SK-N-SH (cell line): ENCODE data around the gene GRIA1. TPM values are rescaled to one million over a fixed set of nuclear protein-coding genes. Genes with fewer than 3 reads are reported as not detected.
A peak's percentile ranks its signal among the peaks of the same experiment; 100 is the strongest.

Experiments used
- CTCF ChIA-PET: fragments of 300-600, 350-600 bp; formaldehyde crosslinking; extraction: SDS; loops from one replicate; lab custom pipeline; 2021; lab: Yijun Ruan, JAX
- POLR2A ChIA-PET: fragments of 350-600 bp; sonication (Branson Sonifier 250); formaldehyde crosslinking; extraction: SDS; loops from one replicate; lab custom pipeline; 2020; ENCODE audit warnings: antibody characterized with exemption, inconsistent platforms; lab: Yijun Ruan, JAX
- DNase-seq: peaks from one replicate; pipeline ENCODE4 v3.0.0; 2012
- H2AFZ ChIP-seq: fragments of 200-600 bp; sonication (generic); 2 replicates; pipeline ENCODE4 v1.8.1; 2016; ENCODE audit warnings: antibody characterized with exemption, mild to moderate bottlenecking, low read depth
- H3F3A ChIP-seq: fragments of 200-600 bp; sonication (generic); replicated peaks from 2 replicates; pipeline ENCODE3; 2016; ENCODE audit warnings: antibody characterized with exemption, mild to moderate bottlenecking; ENCODE audit not compliant: insufficient read depth
- H3K27ac ChIP-seq, 2 experiments: fragments of 200-500 bp in 1 of 2; fragments of 200-600 bp in 1 of 2; sonication (Bioruptor generic) in 1 of 2; sonication (generic), shearing (Covaris generic) in 1 of 2; 2 replicates each; pipeline versions ENCODE4 v1.5.1 to v1.6.1; 2014 to 2016; ENCODE audit warnings: low read depth in 2 of 2, inconsistent platforms in 1 of 2, low read length in 1 of 2, mild to moderate bottlenecking in 1 of 2, mixed read lengths in 1 of 2
- H3K27me3 ChIP-seq: fragments of 200-600 bp; sonication (generic), shearing (Covaris generic); 2 replicates; pipeline ENCODE4 v1.6.1; 2016; ENCODE audit warnings: mixed run types; ENCODE audit not compliant: insufficient read depth
- H3K36me3 ChIP-seq, 2 experiments: fragments of 200-500 bp in 1 of 2; fragments of 200-600 bp in 1 of 2; sonication (Bioruptor generic) in 1 of 2; sonication (generic) in 1 of 2; replicated peaks in 1 of 2; 2 replicates each; pipeline versions ENCODE3 to v1.5.1; 2014 to 2016; ENCODE audit warnings: low read length in 1 of 2, mild to moderate bottlenecking in 1 of 2; ENCODE audit not compliant: insufficient read depth in 2 of 2, control insufficient read depth in 1 of 2
- H3K4me1 ChIP-seq, 2 experiments: fragments of 200-500 bp in 1 of 2; fragments of 200-600 bp in 1 of 2; sonication (Bioruptor generic) in 1 of 2; sonication (generic), shearing (Covaris generic) in 1 of 2; 2 replicates each; pipeline versions ENCODE4 v1.5.1 to v1.6.1; 2014 to 2016; ENCODE audit warnings: low read depth in 1 of 2, low read length in 1 of 2, mixed run types in 1 of 2; ENCODE audit not compliant: insufficient read depth in 2 of 2, control insufficient read depth in 1 of 2
- H3K4me2 ChIP-seq: fragments of 200-600 bp; sonication (generic), shearing (Covaris generic); 2 replicates; pipeline ENCODE4 v1.6.1; 2017; ENCODE audit warnings: mixed run types
- H3K4me3 ChIP-seq, 2 experiments: fragments of 200-500 bp in 1 of 2; fragments of 200-600 bp in 1 of 2; sonication (Bioruptor generic) in 1 of 2; sonication (generic), shearing (Covaris generic) in 1 of 2; 2 replicates each; pipeline versions ENCODE4 v1.5.1 to v1.8.1; 2014 to 2016; ENCODE audit warnings: low read depth in 2 of 2, inconsistent platforms in 1 of 2, low read length in 1 of 2, mild to moderate bottlenecking in 1 of 2, mixed read lengths in 1 of 2, moderate library complexity in 1 of 2
- H3K79me2 ChIP-seq: fragments of 200-600 bp; sonication (generic); 2 replicates; pipeline ENCODE4 v1.8.1; 2017; ENCODE audit warnings: mild to moderate bottlenecking; ENCODE audit not compliant: insufficient read depth
- H3K9ac ChIP-seq: fragments of 200-600 bp; sonication (generic); 2 replicates; pipeline ENCODE4 v1.6.1; 2017; ENCODE audit warnings: mixed run types
- H3K9me2 ChIP-seq: fragments of 200-600 bp; sonication (generic); 2 replicates; pipeline ENCODE4 v1.6.1; 2017; ENCODE audit warnings: mixed run types
- H3K9me3 ChIP-seq: fragments of 200-600 bp; sonication (generic); 2 replicates; pipeline ENCODE4 v1.6.1; 2017; ENCODE audit warnings: mixed run types, mild to moderate bottlenecking, moderate library complexity
- H4K20me1 ChIP-seq: fragments of 200-600 bp; sonication (generic); 2 replicates; pipeline ENCODE4 v1.6.1; 2017; ENCODE audit warnings: mild to moderate bottlenecking, mixed run types; ENCODE audit not compliant: insufficient read depth
- ELF1 ChIP-seq: IDR thresholded peaks from 2 replicates; pipeline ENCODE4 v1.4.0; 2012
- EZH2phosphoT487 ChIP-seq: fragments of 200-600 bp; sonication (generic); IDR thresholded peaks from 2 replicates; pipeline ENCODE4 v1.6.1; 2017; ENCODE audit warnings: low read depth, mixed run types, mild to moderate bottlenecking, antibody characterized with exemption, moderate library complexity, borderline replicate concordance
- FOXM1 ChIP-seq: IDR thresholded peaks from 2 replicates; pipeline ENCODE4 v1.4.0; 2012; ENCODE audit warnings: low read depth, mild to moderate bottlenecking
- GABPA ChIP-seq: IDR thresholded peaks from 2 replicates; pipeline ENCODE4 v1.4.0; 2012; ENCODE audit warnings: low read depth, mild to moderate bottlenecking
- JUND ChIP-seq: IDR thresholded peaks from 2 replicates; pipeline ENCODE4 v1.4.0; 2012
- MAX ChIP-seq: IDR thresholded peaks from 2 replicates; pipeline ENCODE4 v1.4.0; 2012; ENCODE audit warnings: low read depth
- MEF2A ChIP-seq: IDR thresholded peaks from 2 replicates; pipeline ENCODE4 v1.4.0; 2012; ENCODE audit warnings: low read depth, borderline replicate concordance
- PBX3 ChIP-seq: IDR thresholded peaks from 2 replicates; pipeline ENCODE4; 2012
- RAD21 ChIP-seq: IDR thresholded peaks from 2 replicates; pipeline ENCODE4 v1.6.1; 2012; ENCODE audit warnings: mild to moderate bottlenecking, low read length
- REST ChIP-seq: IDR thresholded peaks from 2 replicates; pipeline ENCODE4 v1.6.1; 2012; ENCODE audit warnings: mild to moderate bottlenecking, low read depth, low read length, moderate library complexity
- RXRA ChIP-seq: IDR thresholded peaks from 2 replicates; pipeline ENCODE4 v1.4.0; 2012; ENCODE audit warnings: low read depth, mild to moderate bottlenecking, borderline replicate concordance
- TCF12 ChIP-seq: IDR thresholded peaks from 2 replicates; pipeline ENCODE4 v1.4.0; 2012
- TEAD4 ChIP-seq: IDR thresholded peaks from 2 replicates; pipeline ENCODE4 v1.4.0; 2012; ENCODE audit warnings: mild to moderate bottlenecking, borderline replicate concordance; ENCODE audit not compliant: insufficient read depth
- WGBS: methylation state at CpG from one replicate; pipeline ENCODE4 v1.1.6; 2017; ENCODE audit warnings: low lambda C conversion rate; 5-methylcytosine and 5-hydroxymethylcytosine counted together
- polyA plus RNA-seq, 3 experiments: library from polyadenylated mRNA; depleted of rRNA; stranded (reverse); fragments of >200 nt; gene quantifications; 2 replicates each; pipeline ENCODE4 v1.2.3, GENCODE V29; 2012

GRIA1 gene
- polyA plus RNA-seq, 1 of the 3 experiments (the other 2 are of a cell fraction), result 0.35 TPM

- TF ChIP-seq REST (no peak), RXRA (no peak), RAD21 (no peak), EZH2phosphoT487 (no peak), MAX (no peak)
- TF ChIP-seq, all 33 proteins: peak for 4
Measured at GRCh38 chr5:153654504-153655200, 164.2 kb downstream of the GRIA1 start (continued).

GRCh38 chr5:153655201-153655510 is 164.7 kb downstream of the GRIA1 start:
- Histone ChIP-seq H3K27me3 (no peaks in the 10 kb centered on the region), H3F3A (peaks cover 17% of the 10 kb centered on the region), H3K9me2 (no peaks in the 10 kb centered on the region), H3K4me3 (no peak overlapping the region), H3K36me3 (no peaks in the 10 kb centered on the region), H3K27ac (no peak overlapping the region), H2AFZ (no peak overlapping the region), H3K9ac (no peak overlapping the region), H3K4me2 (no peak overlapping the region)
- ChIA-PET POLR2A (no interaction called here), CTCF (no interaction called here)
- no peak for DNase-seq
- TF ChIP-seq TEAD4 (no peak), TCF12 (0 out of 2 replicates have a peak, but pooled peaks have one; percentile 16), PBX3 (peak; percentile 37)
- TF ChIP-seq, all 33 proteins: peak for 2
- Histone ChIP-seq H3K79me2 (no peaks in the 10 kb centered on the region), H4K20me1 (no peaks in the 10 kb centered on the region), H3K9me3 (no peaks in the 10 kb centered on the region), H3K4me1 (peaks cover 4 to 12% of the 10 kb centered on the region in 2 experiments; a peak in 3 of 4 replicates)
- 60% methylated on average over 3 of the region's 3 CpGs for WGBS

GRCh38 chr5:153658149-153658548 is 167.7 kb downstream of the GRIA1 start:
- no peaks in the 10 kb centered on the region for H4K20me1 ChIP-seq
- ChIA-PET CTCF (no interaction called here), POLR2A (no interaction called here)
- DNase-seq, result no peak
- peaks cover 17% of the 10 kb centered on the region for H3F3A ChIP-seq
- H3K27ac ChIP-seq, result peak overlapping the region in 1 of 2 experiments; percentile 64; a peak in 2 of 4 replicates
- no peak overlapping the region for H2AFZ ChIP-seq
- H3K9ac ChIP-seq, result no peak overlapping the region
- no peaks in the 10 kb centered on the region for H3K79me2 ChIP-seq
- WGBS, result 46% methylated on average over 1 of the region's 1 CpG
- H3K9me2 ChIP-seq, result no peaks in the 10 kb centered on the region
- H3K36me3 ChIP-seq, result no peaks in the 10 kb centered on the region
- H3K9me3 ChIP-seq, result no peaks in the 10 kb centered on the region
- TF ChIP-seq ELF1 (no peak), MEF2A (no peak), PBX3 (no peak), GABPA (no peak), JUND (no peak), FOXM1 (no peak)
- TF ChIP-seq, all 33 proteins: peak for 0
- Histone ChIP-seq H3K4me1 (peaks cover 4 to 12% of the 10 kb centered on the region in 2 experiments; a peak in 3 of 4 replicates), H3K4me2 (peak overlapping the region; percentile 27; the same call in 1 of the 2 replicates), H3K4me3 (no peak overlapping the region), H3K27me3 (no peaks in the 10 kb centered on the region)
